ENCODE measurements around the gene FNDC3B.

DNA sequence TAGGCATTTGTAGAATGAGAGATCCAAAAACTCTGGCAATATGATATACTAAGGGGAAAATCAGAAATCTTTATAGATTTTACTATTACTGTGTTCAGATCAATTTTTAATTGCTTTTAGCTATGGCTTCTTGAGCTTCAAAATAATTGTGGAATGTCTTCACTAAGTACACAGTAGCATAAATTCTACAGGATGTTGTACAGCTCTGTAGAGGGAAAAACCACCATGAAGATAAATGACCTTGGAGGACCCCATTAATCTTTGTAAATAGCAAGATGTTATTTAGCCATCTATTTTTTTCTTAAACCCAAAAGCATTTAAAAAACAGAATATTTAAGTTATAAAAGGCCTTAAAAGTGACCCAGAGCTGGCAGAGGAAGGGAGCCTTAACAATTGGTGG lies 43.9 kb upstream of the FNDC3B start:
- TF ChIP-seq, protein P1, sequence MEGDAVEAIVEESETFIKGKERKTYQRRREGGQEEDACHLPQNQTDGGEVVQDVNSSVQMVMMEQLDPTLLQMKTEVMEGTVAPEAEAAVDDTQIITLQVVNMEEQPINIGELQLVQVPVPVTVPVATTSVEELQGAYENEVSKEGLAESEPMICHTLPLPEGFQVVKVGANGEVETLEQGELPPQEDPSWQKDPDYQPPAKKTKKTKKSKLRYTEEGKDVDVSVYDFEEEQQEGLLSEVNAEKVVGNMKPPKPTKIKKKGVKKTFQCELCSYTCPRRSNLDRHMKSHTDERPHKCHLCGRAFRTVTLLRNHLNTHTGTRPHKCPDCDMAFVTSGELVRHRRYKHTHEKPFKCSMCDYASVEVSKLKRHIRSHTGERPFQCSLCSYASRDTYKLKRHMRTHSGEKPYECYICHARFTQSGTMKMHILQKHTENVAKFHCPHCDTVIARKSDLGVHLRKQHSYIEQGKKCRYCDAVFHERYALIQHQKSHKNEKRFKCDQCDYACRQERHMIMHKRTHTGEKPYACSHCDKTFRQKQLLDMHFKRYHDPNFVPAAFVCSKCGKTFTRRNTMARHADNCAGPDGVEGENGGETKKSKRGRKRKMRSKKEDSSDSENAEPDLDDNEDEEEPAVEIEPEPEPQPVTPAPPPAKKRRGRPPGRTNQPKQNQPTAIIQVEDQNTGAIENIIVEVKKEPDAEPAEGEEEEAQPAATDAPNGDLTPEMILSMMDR (IDR thresholded peaks at IDR 0.05) = no peak
- TF ChIP-seq POLR2A (IDR thresholded peaks at IDR 0.05) = no peak
